HG02973 (cell line): ENCODE data around the gene CMSS1.
"Not testable (repeated sequence)": the region's sequence is repeated elsewhere in the genome, so short reads cannot be mapped to it uniquely, and the experiment has no call there.

ENCODE experiments used
- ATAC-seq: cut with Tn5 transposase; IDR thresholded peaks from one replicate; pipeline ENCODE4 v1.9.1; 2021; ENCODE audit warnings: moderate library complexity; ENCODE audit not compliant: unreplicated experiment

The CMSS1 gene

GRCh38 chr3:100076731-100077529 lies 259.3 kb downstream of the CMSS1 start:
- ATAC-seq, result no peak

- no peak for ATAC-seq
Observed at GRCh38 chr3:100079328-100079727, 261.7 kb downstream of the CMSS1 start.

- ATAC-seq, result no peak
Observed at GRCh38 chr3:100080573-100080972, 262.9 kb downstream of the CMSS1 start.

GRCh38 chr3:100081311-100081710 lies 263.6 kb downstream of the CMSS1 start:
- no peak for ATAC-seq

GRCh38 chr3:100081986-100082692 lies 264.5 kb downstream of the CMSS1 start:
- no peak for ATAC-seq

- no peak for ATAC-seq
Observed at GRCh38 chr3:100082714-100083113, 265.1 kb downstream of the CMSS1 start.

GRCh38 chr3:100083209-100083608 lies 265.5 kb downstream of the CMSS1 start:
- no peak for ATAC-seq

- ATAC-seq, result no peak
Observed at GRCh38 chr3:100084100-100084806, 266.6 kb downstream of the CMSS1 start.

- no peak for ATAC-seq
Observed at GRCh38 chr3:100086401-100086800, 268.7 kb downstream of the CMSS1 start.

- peak; percentile 93 for ATAC-seq
Observed at GRCh38 chr3:100087198-100087597, 269.5 kb downstream of the CMSS1 start.

GRCh38 chr3:100088735-100089368 lies 271.2 kb downstream of the CMSS1 start:
- ATAC-seq, result no peak

GRCh38 chr3:100089812-100090668 lies 272.4 kb downstream of the CMSS1 start:
- peak; percentile 44 for ATAC-seq

GRCh38 chr3:100090669-100091005 lies 273.0 kb downstream of the CMSS1 start:
- no peak for ATAC-seq

GRCh38 chr3:100093831-100094230 lies 276.2 kb downstream of the CMSS1 start:
- ATAC-seq, result no peak

GRCh38 chr3:100096286-100096685 lies 278.6 kb downstream of the CMSS1 start:
- not testable (repeated sequence) for ATAC-seq

GRCh38 chr3:100096866-100097265 lies 279.2 kb downstream of the CMSS1 start:
- ATAC-seq, result no peak

- no peak for ATAC-seq
Observed at GRCh38 chr3:100097919-100098783, 280.5 kb downstream of the CMSS1 start.

GRCh38 chr3:100098784-100099070 lies 281.1 kb downstream of the CMSS1 start:
- no peak for ATAC-seq

GRCh38 chr3:100099621-100100020 lies 282.0 kb downstream of the CMSS1 start:
- ATAC-seq, result no peak

GRCh38 chr3:100100425-100100824 lies 282.8 kb downstream of the CMSS1 start:
- no peak for ATAC-seq
